Measurements from ENCODE around the gene CCDC6. TPM values are rescaled to one million over a fixed set of nuclear protein-coding genes. Genes with fewer than 3 reads are reported as not detected.

The CCDC6 gene
- total RNA-seq, 2 experiments from 2014 or later = 9.5 to 25.4 TPM

DNA sequence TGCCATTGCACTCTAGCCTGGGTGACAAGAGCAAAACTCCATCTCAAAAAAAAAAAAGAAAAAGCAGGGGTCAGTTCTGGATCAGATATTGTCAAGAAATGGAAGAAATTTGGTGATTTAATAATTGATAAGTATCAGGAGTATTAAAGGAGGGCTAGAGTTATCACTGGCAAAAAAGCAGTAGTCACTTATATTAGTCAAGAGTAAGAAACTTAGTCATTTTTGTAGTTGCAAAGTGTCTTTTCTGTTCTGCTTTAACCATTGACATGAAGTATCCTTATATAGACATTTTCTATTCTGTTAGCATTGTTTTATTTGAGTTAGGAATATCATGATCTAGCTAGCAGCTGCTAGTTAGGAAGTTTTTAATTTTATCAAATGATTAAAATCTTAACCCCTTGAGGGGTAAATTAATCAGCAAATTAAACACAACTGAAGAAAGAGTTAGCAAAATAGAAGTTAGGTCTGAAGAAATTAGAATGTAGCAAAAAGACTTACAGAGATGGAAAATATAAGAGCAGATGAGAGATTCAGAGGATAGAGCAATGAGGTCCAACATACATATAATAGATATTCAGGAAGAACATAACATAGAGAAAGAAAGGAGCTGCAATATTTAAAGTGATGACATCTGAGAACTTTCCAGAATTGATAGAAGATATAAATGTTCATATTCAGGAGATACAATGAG lies 7.3 kb upstream of the CCDC6 start:
- no peak for TF ChIP-seq EZH2phosphoT487 (IDR thresholded peaks at IDR 0.05; ENCODE audit: borderline replicate concordance, low read depth, low read length)
- intact Hi-C loops (cut with micrococcal nuclease; ENCODE audit: unreplicated experiment) = no loop called here
- H4K20me1 ChIP-seq (ENCODE audit: insufficient read depth, low read length) = no peaks in the 10 kb centered on the region
- POLR2A ChIA-PET = no interaction called here
- H3K79me2 ChIP-seq (ENCODE audit: insufficient read depth, low read depth, low read length) = no peaks in the 10 kb centered on the region
- no TSS peak for BruUV-seq (replicated peaks)
- H3K4me1 ChIP-seq (ENCODE audit: insufficient read depth, low read length, poor library complexity, severe bottlenecking) = peaks cover 4% of the 10 kb centered on the region
- CTCF ChIA-PET (ENCODE audit: unreplicated experiment) = no interaction called here
- no peak overlapping the region for H3K4me2 ChIP-seq (ENCODE audit: low read length)
- H2AFZ ChIP-seq (ENCODE audit: low read length) = no peak overlapping the region
- DNase-seq (ENCODE audit: low spot score) = no peak
- no peaks in the 10 kb centered on the region for H3K36me3 ChIP-seq (ENCODE audit: insufficient read depth, low read length)
- no peak overlapping the region for H3K4me3 ChIP-seq (ENCODE audit: low read depth, low read length, poor library complexity, severe bottlenecking)
- no peak overlapping the region for H3K27ac ChIP-seq (ENCODE audit: low read depth, low read length, poor library complexity, severe bottlenecking)
- H3K9me2 ChIP-seq (ENCODE audit: insufficient read depth, low read length) = no peaks in the 10 kb centered on the region; the same call in 1 of the 2 replicates
- 0 out of 2 replicates have a peak, but pooled peaks cover 5% of the 10 kb centered on the region for H3K9me3 ChIP-seq (ENCODE audit: low read length)

- no peak for TF ChIP-seq EZH2phosphoT487 (IDR thresholded peaks at IDR 0.05; ENCODE audit: borderline replicate concordance, low read depth, low read length)
- TF ChIP-seq, protein P1, sequence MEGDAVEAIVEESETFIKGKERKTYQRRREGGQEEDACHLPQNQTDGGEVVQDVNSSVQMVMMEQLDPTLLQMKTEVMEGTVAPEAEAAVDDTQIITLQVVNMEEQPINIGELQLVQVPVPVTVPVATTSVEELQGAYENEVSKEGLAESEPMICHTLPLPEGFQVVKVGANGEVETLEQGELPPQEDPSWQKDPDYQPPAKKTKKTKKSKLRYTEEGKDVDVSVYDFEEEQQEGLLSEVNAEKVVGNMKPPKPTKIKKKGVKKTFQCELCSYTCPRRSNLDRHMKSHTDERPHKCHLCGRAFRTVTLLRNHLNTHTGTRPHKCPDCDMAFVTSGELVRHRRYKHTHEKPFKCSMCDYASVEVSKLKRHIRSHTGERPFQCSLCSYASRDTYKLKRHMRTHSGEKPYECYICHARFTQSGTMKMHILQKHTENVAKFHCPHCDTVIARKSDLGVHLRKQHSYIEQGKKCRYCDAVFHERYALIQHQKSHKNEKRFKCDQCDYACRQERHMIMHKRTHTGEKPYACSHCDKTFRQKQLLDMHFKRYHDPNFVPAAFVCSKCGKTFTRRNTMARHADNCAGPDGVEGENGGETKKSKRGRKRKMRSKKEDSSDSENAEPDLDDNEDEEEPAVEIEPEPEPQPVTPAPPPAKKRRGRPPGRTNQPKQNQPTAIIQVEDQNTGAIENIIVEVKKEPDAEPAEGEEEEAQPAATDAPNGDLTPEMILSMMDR (conservative IDR thresholded peaks at IDR 0.05; ENCODE audit: low read length) = no peak
- H4K20me1 ChIP-seq (ENCODE audit: insufficient read depth, low read length) = no peaks in the 10 kb centered on the region
- no peak overlapping the region for H3K4me3 ChIP-seq (ENCODE audit: low read depth, low read length, poor library complexity, severe bottlenecking)
- no peak overlapping the region for H2AFZ ChIP-seq (ENCODE audit: low read length)
- ChIA-PET POLR2A (interaction anchor here (0.5 to 1.4 kb wide), 2 partner anchors 9 to 76 kb away, joined by 3 to 4 read pairs; no protein-coding TSS in a partner anchor), CTCF (ENCODE audit: unreplicated experiment) (interaction anchor here (0.6 kb wide), 1 partner anchor 229 kb away, joined by 3 read pairs; no protein-coding TSS in a partner anchor)
- no peak overlapping the region for H3K27ac ChIP-seq (ENCODE audit: low read depth, low read length, poor library complexity, severe bottlenecking)
- intact Hi-C loops (cut with micrococcal nuclease; ENCODE audit: unreplicated experiment) = no loop called here
- H3K9me3 ChIP-seq (ENCODE audit: low read length) = 0 out of 2 replicates have a peak, but pooled peaks cover 5% of the 10 kb centered on the region
- BruUV-seq (replicated peaks) = no TSS peak
- H3K4me1 ChIP-seq (ENCODE audit: insufficient read depth, low read length, poor library complexity, severe bottlenecking) = peaks cover 20% of the 10 kb centered on the region
- H3K36me3 ChIP-seq (ENCODE audit: insufficient read depth, low read length) = no peaks in the 10 kb centered on the region
- no peak overlapping the region for H3K4me2 ChIP-seq (ENCODE audit: low read length)
- H3K9me2 ChIP-seq (ENCODE audit: insufficient read depth, low read length) = no peaks in the 10 kb centered on the region
- DNase-seq (ENCODE audit: low spot score) = no peak
- peaks cover 3% of the 10 kb centered on the region; the same call in 1 of the 2 replicates for H3K79me2 ChIP-seq (ENCODE audit: insufficient read depth, low read depth, low read length)
Observed at GRCh38 chr10:59910867-59911266, 4.5 kb upstream of the CCDC6 start.

DNA sequence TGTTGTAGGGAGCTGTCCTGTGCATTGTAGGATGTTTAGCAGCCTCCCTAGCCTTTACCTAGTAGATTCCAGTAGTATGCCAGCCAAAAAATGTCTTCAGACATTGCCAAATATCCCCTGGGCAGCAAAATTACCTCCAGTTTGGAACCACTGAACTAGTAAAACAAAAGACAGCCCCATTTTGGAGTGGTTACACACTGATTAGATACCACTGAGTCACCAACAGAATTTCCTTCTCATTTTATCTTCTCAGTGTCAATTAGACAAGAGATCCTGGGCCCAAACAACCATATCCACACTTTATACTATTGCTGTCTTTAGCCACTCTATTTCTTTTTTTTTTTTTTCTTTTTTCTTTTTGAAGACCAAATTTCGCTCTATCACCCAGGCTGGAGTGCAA lies 3.5 kb upstream of the CCDC6 start:
- no peak for TF ChIP-seq EZH2phosphoT487 (IDR thresholded peaks at IDR 0.05; ENCODE audit: borderline replicate concordance, low read depth, low read length)
- TF ChIP-seq, protein P1 (conservative IDR thresholded peaks at IDR 0.05; ENCODE audit: low read length) = no peak
- H3K4me1 ChIP-seq (ENCODE audit: insufficient read depth, low read length, poor library complexity, severe bottlenecking) = peaks cover 23% of the 10 kb centered on the region
- no peak for DNase-seq (ENCODE audit: low spot score)
- intact Hi-C loops (cut with micrococcal nuclease; ENCODE audit: unreplicated experiment) = loop anchor here (10.0 kb wide), 2 partner anchors 295 to 1645 kb away; partner anchors contain the start of genes CISD1 and IPMK
- 0 out of 2 replicates have a peak, but pooled peaks cover 5% of the 10 kb centered on the region for H3K9me3 ChIP-seq (ENCODE audit: low read length)
- BruUV-seq (replicated peaks) = no TSS peak
- H3K36me3 ChIP-seq (ENCODE audit: insufficient read depth, low read length) = no peaks in the 10 kb centered on the region
- no peak overlapping the region for H3K27ac ChIP-seq (ENCODE audit: low read depth, low read length, poor library complexity, severe bottlenecking)
- POLR2A ChIA-PET = no interaction called here
- peaks cover 6% of the 10 kb centered on the region for H4K20me1 ChIP-seq (ENCODE audit: insufficient read depth, low read length)
- CTCF ChIA-PET (ENCODE audit: unreplicated experiment) = no interaction called here
- H3K79me2 ChIP-seq (ENCODE audit: insufficient read depth, low read depth, low read length) = peaks cover 14% of the 10 kb centered on the region; the same call in 1 of the 2 replicates
- H3K4me3 ChIP-seq (ENCODE audit: low read depth, low read length, poor library complexity, severe bottlenecking) = no peak overlapping the region
- H3K4me2 ChIP-seq (ENCODE audit: low read length) = no peak overlapping the region
- H3K9me2 ChIP-seq (ENCODE audit: insufficient read depth, low read length) = no peaks in the 10 kb centered on the region
- no peak overlapping the region for H2AFZ ChIP-seq (ENCODE audit: low read length)

Measured in OCI-LY7 (cell line).